CD4-positive, alpha-beta T cell treated with Interleukin-10 for 1 hour (primary cell): Measurements from ENCODE around the gene ARHGAP26.

Experiments used
- DNase-seq: peaks from one replicate; pipeline ENCODE4 v3.0.0-alpha.2; 2020

Gene ARHGAP26

GRCh38 chr5:143023411-143024096 is 253.4 kb downstream of the ARHGAP26 start:
- DNase-seq, result no peak

DNA sequence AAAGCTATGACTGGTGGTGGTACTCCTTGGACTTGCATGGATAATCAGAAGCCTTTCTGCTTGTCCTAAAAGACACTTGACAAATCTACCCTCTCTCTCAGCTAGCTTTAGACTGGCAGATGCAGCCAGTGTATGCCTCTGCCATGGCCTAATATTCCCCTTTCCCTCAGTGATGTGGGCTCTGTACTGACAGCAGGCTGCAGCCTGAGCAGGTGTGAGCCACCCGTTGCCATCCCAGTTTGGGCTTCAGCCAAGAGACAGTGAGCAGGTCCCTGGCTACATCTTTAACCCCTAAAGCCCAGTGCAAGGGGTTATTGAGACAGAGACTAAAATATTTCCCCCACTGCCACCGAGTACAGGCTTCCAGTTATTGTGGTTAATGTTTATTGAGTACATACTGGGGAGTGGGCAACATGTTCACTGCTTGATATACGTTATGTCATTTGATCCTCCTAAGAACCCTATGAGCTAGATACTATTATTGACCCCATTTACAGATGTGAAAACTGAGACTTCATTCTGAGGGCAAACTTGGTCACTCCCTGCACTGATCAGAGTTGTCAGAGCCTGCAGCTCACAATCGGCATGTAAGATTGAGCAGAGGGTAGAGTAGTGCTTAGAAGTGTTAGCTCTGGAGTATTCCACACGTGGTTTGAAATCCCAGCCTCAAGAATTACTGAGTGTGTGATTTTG is 254.2 kb downstream of the ARHGAP26 start:
- no peak for DNase-seq

DNA sequence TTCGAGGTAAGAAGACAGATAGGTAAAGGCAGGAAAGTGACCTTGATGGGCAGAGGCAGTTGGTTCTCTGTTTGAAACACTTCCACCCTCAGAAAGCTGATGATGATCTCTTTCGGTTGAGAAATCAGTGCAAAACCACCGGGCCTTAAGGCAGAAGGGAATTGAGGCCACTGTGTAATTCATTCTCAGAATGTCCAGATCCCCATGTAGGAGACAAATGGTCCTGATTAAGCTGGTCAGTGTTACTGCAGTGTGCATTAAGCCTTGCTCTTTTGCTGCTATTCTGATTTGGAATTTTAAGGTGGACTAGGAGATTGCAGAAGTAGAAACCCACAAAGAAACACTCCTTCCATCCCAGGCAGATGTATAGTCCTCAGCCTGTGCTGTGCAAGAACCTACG is 255.2 kb downstream of the ARHGAP26 start:
- DNase-seq, result no peak

DNA sequence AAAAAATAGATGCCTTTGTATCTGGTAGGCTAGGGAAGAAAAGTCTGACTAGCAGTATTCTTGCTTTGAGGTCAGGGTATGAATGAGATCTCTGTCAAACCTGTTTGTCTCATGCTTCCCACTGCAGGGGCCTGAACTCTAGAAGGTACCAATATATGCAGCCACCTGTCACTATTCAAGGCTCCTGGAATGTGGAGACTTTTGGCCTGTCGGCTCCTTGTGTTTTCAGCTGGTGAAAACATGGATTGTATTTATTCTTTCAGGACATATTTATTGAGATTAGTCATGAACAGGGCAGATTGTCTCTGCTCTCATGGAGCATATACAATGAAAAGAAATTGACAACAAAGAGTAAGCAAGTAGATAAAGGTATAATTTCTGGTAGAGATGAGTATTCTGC is 255.8 kb downstream of the ARHGAP26 start:
- DNase-seq, result no peak

DNA sequence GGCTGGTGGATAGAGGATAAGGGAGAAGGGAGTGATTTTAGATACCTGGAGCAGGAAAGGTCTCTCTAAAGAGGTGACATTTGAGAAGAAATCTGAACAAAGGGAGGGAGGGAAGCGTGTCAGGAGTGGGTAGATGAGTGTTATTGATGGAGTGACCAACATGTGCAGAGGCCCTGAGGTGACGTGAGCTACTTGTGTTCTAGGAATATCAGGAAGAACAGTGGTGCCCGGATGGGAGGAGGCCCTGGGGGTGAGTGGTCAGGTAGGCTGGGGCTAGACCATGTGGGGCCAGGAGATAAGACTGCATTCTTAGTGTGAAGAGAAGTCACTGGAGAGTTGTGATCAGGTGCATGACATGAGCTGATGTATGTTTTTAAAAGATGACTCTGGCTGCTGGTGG is 256.2 kb downstream of the ARHGAP26 start:
- DNase-seq, result no peak

DNA sequence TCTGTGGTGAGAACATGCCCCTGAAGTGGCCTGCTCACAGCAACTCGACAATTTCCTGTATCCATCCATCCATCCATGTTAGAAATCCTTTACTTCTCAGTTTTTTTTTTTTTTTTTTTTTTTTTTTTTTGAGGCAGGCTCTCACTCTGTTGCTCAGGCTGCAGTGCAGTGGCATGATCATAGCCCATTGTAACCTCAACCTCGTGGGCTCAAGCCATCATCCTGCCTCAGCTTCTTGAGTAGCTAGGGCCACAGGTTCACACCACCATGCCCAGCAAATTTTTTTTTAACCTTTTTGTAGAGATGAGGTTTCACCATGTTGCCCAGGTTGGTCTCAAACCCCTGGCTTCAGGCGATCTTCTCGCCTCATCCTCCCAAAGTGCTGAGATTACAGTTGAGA is 259.1 kb downstream of the ARHGAP26 start:
- DNase-seq, result no peak

DNA sequence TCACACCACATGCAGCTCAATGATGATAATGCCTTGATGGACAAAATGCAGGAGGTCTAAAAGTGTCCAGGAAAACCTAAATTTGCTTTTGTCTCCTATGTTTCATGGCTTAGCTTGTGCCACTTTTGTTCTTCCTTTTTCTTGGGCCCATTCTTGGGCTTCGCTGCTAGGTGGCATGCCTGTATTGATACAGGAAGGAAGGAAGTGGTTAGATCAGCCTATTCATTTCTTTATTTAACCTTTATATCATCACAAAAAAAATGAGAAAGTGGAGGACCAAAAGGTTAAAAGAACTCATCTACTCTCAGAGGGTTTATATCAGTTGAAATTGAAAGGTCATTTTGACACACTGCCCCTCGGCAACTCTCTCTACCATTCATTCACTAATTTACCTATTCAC is 260.2 kb downstream of the ARHGAP26 start:
- DNase-seq, result peak; percentile 49

GRCh38 chr5:143031781-143032580 is 261.8 kb downstream of the ARHGAP26 start:
- no peak for DNase-seq

- DNase-seq, result no peak
These were observed 262.3 kb downstream of the ARHGAP26 start for GRCh38 chr5:143032581-143032836.

- no peak for DNase-seq
These were observed 263.5 kb downstream of the ARHGAP26 start for GRCh38 chr5:143033535-143034250.

- no peak for DNase-seq
These were observed 266.2 kb downstream of the ARHGAP26 start for GRCh38 chr5:143036146-143036927.

- DNase-seq, result no peak
These were observed 266.9 kb downstream of the ARHGAP26 start for GRCh38 chr5:143037071-143037470.

DNA sequence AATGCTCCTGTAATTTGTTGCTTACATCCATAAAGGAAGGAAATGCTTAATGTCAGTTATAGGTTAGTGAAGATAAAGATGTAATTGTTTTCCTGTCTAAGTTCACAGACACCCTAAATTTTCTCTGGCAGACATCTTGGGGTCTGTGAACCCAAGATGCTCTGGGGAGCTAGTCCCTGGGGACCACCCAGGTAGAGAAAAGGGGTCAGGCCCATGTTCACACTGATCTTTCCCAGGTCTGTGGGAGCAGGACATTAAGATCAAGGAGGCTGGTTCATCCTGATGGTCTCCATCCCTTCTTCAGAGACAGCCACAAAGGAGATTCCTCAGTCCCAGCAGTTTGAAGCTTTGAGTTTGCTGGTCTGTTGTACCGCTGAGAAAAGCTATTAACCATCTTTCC is 267.5 kb downstream of the ARHGAP26 start:
- DNase-seq, result no peak

DNA sequence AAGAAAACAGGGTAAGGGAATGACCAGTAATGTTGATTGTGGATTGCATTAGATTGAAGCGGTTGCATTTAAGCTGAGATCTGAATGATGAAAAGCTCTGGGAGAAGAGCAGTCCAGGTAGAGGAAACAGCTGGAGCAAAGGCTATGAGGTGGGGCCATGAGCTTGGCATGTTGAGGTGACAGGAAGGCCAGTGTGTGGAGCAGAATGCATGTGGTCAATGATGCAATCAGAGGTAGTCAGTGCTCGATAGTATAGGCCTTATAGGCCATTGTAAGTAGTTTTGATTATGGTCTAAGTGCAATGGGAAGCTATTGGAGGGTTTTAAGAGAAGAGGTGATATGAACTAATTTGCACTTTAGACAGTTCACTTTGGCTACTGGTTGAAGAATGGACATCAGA is 270.4 kb downstream of the ARHGAP26 start:
- no peak for DNase-seq

DNA sequence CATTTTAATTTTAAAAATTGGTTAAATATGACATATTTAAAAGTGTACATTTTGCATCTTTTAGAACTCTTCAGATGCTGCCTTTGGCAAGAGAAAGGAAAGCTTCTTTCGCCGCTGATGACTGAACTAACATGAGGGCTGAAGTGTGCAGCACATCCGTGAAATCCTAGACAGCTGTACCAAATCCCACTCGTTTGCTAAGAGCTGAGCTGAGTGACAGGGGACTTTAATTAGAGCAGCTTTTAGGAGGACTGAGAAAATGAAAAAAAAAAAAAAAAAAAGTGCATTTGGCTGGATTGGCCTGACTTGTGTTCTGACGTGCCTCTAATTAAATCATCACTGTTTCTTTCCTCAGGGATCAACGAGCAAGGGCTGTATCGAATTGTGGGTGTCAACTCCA is 271.3 kb downstream of the ARHGAP26 start:
- no peak for DNase-seq

GRCh38 chr5:143041972-143042770 is 272.0 kb downstream of the ARHGAP26 start:
- no peak for DNase-seq

DNA sequence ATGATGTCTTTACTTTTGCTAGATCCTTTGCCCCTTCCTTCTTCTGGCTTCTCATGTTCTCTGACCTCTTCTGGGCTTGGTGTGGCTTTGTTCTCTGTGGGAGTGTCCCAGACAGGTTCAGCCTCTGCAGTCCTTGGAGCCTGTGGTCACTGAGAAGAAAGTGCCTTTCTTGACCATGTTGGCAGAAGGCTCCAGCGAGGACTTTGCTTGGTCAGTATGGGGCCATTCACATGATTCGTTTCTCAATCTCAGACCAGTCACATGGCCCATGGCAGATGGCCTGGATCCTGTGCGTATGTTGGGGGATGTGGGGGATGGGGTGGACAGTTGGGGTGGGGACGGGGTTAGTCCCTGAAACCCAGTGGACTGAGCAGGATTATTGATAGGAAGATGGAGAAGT is 274.1 kb downstream of the ARHGAP26 start:
- no peak for DNase-seq

DNA sequence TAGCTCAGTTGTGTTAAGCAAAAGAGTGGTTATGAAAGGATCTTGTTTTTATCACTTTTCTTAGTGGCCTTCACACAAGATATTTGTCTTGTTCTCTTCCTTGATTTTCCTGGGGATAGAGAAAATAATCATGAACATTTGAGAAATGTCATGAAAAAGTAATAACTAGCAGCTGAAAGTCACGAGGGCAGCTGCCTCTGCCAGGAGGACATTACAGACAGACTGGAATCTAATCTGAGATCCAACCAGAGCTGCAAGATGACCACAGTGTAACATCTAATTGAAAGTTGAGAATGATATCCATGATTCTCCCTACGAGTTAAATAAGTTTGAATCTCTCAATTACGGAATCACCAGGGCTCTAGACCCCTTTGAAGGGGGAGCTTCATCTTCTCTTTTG is 274.9 kb downstream of the ARHGAP26 start:
- DNase-seq, result no peak

- DNase-seq, result no peak
These were observed 276.1 kb downstream of the ARHGAP26 start for GRCh38 chr5:143046314-143046713.

DNA sequence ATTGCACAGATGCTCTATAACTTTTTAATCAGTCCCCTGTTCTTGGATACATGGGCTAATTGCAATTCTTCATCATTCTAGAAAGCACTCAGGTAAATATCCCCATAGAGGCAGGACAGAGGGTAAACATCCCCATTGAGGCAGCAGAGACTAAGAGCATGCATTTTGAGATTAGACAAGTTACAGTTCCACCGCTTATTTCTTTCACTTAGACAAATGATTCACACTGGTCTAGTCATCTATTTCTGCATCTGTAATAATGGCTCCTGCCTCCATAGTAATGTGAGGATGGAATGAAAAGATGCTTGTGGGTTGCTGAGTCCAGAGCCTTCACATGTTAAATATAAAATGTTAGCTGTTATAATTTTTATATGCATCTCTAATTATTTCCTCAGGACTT is 276.9 kb downstream of the ARHGAP26 start:
- DNase-seq, result no peak

- DNase-seq, result no peak
These were observed 280.0 kb downstream of the ARHGAP26 start for GRCh38 chr5:143050183-143050582.
